RWPE2 (cell line): ENCODE results near the gene PDE4C.

Source experiments
- ATAC-seq: fragments of 200-7000 bp; cut with Tn5 transposase; 3 replicates; pipeline ENCODE4 v1.9.1; 2021; ENCODE audit warnings: low read depth
- DNase-seq: peaks from one replicate; pipeline ENCODE4 v3.0.0-alpha.2; 2020; ENCODE audit warnings: low spot score
- H3K27ac ChIP-seq: fragments of 450-650 bp; 2 replicates; pipeline ENCODE4 v1.5.1; 2017; ENCODE audit warnings: mild to moderate bottlenecking; ENCODE audit not compliant: poor library complexity, severe bottlenecking
- H3K27me3 ChIP-seq: fragments of 250-450 bp; sonication (Bioruptor Pico); 2 replicates; pipeline ENCODE4 v1.5.1; 2021; ENCODE audit warnings: mild to moderate bottlenecking, moderate library complexity; ENCODE audit not compliant: insufficient read depth, poor library complexity, severe bottlenecking
- H3K36me3 ChIP-seq: fragments of 250-450 bp; sonication (Bioruptor Pico); 2 replicates; pipeline ENCODE4 v1.5.1; 2020; ENCODE audit warnings: low read depth, mild to moderate bottlenecking, moderate library complexity
- H3K4me1 ChIP-seq: fragments of 250-450 bp; sonication (Bioruptor Pico); 2 replicates; pipeline ENCODE4 v1.5.1; 2021; ENCODE audit warnings: mild to moderate bottlenecking, moderate library complexity; ENCODE audit not compliant: insufficient read depth, poor library complexity, severe bottlenecking
- H3K4me3 ChIP-seq: fragments of 250-450 bp; sonication (Bioruptor Pico); 2 replicates; pipeline ENCODE4 v1.5.1; 2021; ENCODE audit warnings: mild to moderate bottlenecking, moderate library complexity; ENCODE audit not compliant: severe bottlenecking
- H3K9me3 ChIP-seq: fragments of 250-450 bp; sonication (Bioruptor Pico); 2 replicates; pipeline ENCODE4 v1.5.1; 2021; ENCODE audit warnings: mild to moderate bottlenecking, moderate library complexity; ENCODE audit not compliant: severe bottlenecking
- CTCF ChIP-seq: fragments of 450-650 bp; IDR thresholded peaks from one replicate; pipeline ENCODE4 v1.5.1; 2017; ENCODE audit warnings: mild to moderate bottlenecking, moderate library complexity; ENCODE audit not compliant: poor library complexity, severe bottlenecking

Gene PDE4C

GRCh38 chr19:18224525-18225354 is 1.5 kb downstream of the PDE4C start:
- no peak for TF ChIP-seq CTCF
- Histone ChIP-seq H3K9me3 (no peaks in the 10 kb centered on the region), H3K4me1 (no peaks in the 10 kb centered on the region), H3K27ac (no peak overlapping the region), H3K4me3 (peak overlapping the region; percentile 30), H3K36me3 (no peaks in the 10 kb centered on the region), H3K27me3 (peaks cover 14% of the 10 kb centered on the region)
- DNase-seq (peak; percentile 99), ATAC-seq (peak; percentile 98)

- no peaks in the 10 kb centered on the region for H3K9me3 ChIP-seq
- no peaks in the 10 kb centered on the region for H3K36me3 ChIP-seq
- peak overlapping the region; percentile 30 for H3K4me3 ChIP-seq
- TF ChIP-seq CTCF, result no peak
- no peak for DNase-seq
- no peak overlapping the region for H3K27ac ChIP-seq
- peaks cover 14% of the 10 kb centered on the region for H3K27me3 ChIP-seq
- peak; percentile 22 for ATAC-seq
- H3K4me1 ChIP-seq, result no peaks in the 10 kb centered on the region
Measured at GRCh38 chr19:18223860-18224524, 2.2 kb downstream of the PDE4C start.

GRCh38 chr19:18221815-18222725 is 4.2 kb downstream of the PDE4C start:
- DNase-seq (no peak), ATAC-seq (no peak)
- no peak overlapping the region for H3K4me3 ChIP-seq
- H3K27me3 ChIP-seq, result peaks cover 14% of the 10 kb centered on the region
- no peak for TF ChIP-seq CTCF
- no peaks in the 10 kb centered on the region for H3K4me1 ChIP-seq
- no peak overlapping the region for H3K27ac ChIP-seq
- H3K36me3 ChIP-seq, result no peaks in the 10 kb centered on the region
- H3K9me3 ChIP-seq, result no peaks in the 10 kb centered on the region

- Histone ChIP-seq H3K36me3 (no peaks in the 10 kb centered on the region), H3K27me3 (peaks cover 10% of the 10 kb centered on the region), H3K4me1 (no peaks in the 10 kb centered on the region), H3K9me3 (no peaks in the 10 kb centered on the region), H3K4me3 (no peak overlapping the region), H3K27ac (no peak overlapping the region)
- no peak for DNase-seq
- ATAC-seq, result no peak
- TF ChIP-seq CTCF, result no peak
Measured at GRCh38 chr19:18220632-18221275, 5.5 kb downstream of the PDE4C start.
